DMS79 treated with DMSO at 0.1 percent for 48 hours (cell line): ENCODE data around the gene STX18.

Source experiments
- DNase-seq: peaks from one replicate; lab custom pipeline; 2025; lab: John Stamatoyannopoulos, UW

Gene STX18

DNA sequence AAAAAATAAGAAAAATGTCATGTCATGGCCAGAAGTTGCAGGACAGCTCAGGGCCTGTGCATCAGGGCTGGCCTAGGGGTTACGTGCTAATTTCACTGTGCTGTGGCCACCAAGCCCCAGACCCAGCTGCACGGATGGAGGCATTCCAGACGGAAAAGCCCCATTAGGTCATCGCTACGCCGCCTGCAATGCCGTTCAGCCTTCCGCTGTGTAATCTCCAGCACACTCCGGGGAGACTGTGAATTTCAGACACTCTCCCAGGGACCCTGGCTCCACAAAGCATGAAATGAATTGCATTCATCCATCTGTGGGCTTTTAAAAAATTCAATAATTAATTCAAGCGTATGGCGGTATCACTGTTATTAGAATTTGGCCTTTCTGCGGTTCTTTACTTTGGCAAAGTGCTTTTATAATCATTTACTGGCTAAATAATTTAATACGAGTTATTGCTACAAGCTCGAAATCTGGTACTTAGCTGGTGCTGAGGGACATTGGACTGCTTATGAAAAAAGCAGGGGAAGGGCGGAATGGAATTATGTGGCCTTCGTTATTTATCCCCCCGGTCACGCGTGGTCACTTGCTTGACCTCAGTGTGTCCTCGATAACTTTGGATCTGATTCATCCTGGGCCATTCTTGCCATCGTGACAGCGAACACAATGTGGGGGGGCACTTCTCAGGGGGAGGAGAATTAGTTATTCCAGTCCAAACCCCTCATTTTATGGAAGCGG is 164.0 kb downstream of the STX18 start:
- DNase-seq: no peak

- no peak for DNase-seq
Measured at GRCh38 chr4:4377191-4377590, 164.7 kb downstream of the STX18 start.

- no peak for DNase-seq
Measured at GRCh38 chr4:4376074-4376473, 165.8 kb downstream of the STX18 start.

DNA sequence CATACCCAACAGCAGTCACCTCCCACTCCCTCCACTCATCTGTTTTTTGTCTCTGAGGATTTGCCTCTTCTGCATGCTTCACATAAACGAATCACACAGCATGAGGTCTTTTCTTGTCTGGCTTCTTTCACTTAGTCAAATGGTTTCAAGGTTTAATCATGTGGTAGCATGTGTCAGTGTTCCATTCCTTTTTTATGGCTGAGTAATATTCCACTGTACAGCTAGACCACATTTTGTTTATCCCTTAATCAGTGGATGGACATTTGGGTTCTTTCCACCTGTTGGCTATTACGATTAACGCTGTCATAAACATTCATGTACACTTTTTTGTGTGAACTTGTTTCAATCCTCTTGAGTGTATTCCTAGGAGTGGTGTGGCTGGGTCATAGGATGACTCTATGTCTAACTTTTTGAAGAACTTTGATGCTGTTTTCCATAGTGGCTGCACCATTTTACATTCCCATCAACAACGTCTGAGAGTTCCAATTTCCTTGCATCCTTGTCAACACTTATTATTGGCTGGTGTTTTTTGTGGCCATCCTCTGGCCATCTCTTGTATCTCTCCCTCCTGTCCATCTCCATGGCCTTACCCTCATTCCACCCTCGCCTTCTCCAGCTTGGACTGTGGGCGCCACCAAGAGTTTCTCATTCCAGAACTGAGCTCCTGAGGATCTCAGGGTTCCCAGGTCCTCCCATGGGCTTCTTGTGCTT is 167.3 kb downstream of the STX18 start:
- DNase-seq: no peak
